ENCODE data around the gene NOP9. TPM values are rescaled to one million over a fixed set of nuclear protein-coding genes. Genes with fewer than 3 reads are reported as not detected.

NOP9 gene
- total RNA-seq, 1 experiment from 2014 or later: 39.4 TPM

DNA sequence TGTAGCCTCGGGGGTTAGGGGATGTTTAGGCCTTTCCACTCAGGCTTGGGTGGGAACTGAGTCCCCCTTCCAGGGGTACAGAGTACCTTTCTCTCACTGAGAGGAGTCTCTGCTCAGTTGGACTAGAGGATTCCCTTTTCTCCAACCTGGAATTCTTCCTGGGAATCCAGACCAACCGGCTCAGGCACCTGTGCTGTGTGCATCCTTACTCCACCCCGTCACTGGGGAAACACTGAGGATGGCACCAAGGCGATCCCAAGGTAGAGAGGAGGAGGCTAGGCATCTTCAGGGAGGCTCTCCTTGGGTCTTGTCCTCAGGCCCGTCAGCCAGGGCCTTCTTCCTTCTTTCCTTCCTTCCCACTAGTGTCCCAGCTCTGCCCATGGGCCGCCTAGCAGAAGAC is 35.8 kb upstream of the NOP9 start:
- Histone ChIP-seq H3K4me2 (ENCODE audit: low read length) (no peak overlapping the region), H3K4me1 (ENCODE audit: control insufficient read depth in 1 of 2, insufficient read depth in 2 of 2, low read length in 2 of 2) (peaks cover 7 to 12% of the 10 kb centered on the region in 2 experiments), H2AFZ (ENCODE audit: low read depth, low read length, poor library complexity, severe bottlenecking) (no peak overlapping the region), H3K79me2 (ENCODE audit: insufficient read depth, low read length) (no peaks in the 10 kb centered on the region), H3K27ac (ENCODE audit: low read depth, low read length) (no peak overlapping the region), H4K20me1 (ENCODE audit: insufficient read depth) (no peaks in the 10 kb centered on the region), H3K9me3 (ENCODE audit: control insufficient read depth in 1 of 2, insufficient read depth in 1 of 2, low read depth in 1 of 2, low read length in 2 of 2) (no peaks in the 10 kb centered on the region), H3K36me3 (ENCODE audit: control insufficient read depth in 1 of 2, insufficient read depth in 2 of 2, low read length in 2 of 2) (no peaks in the 10 kb centered on the region; a peak in 1 of 4 replicates), H3K9me2 (ENCODE audit: insufficient read depth) (no peaks in the 10 kb centered on the region), H3K9ac (ENCODE audit: low read length) (no peak overlapping the region), H3K27me3 (ENCODE audit: insufficient read depth, low read length) (no peaks in the 10 kb centered on the region), H3K4me3 (replicated peaks in 1 of 2; ENCODE audit: low read depth in 1 of 2, low read length in 2 of 2) (no peak overlapping the region)
- ChIA-PET RAD21 (ENCODE audit: low non-redundant PET in 1 of 2, low total read pairs in 2 of 2, uncharacterized antibody in 2 of 2, unreplicated experiment in 2 of 2) (no interaction called here), POLR2A (no interaction called here), CTCF (no interaction called here)
- intact Hi-C loops (cut with micrococcal nuclease): no loop called here
- DNase-seq (ENCODE audit: low read depth, low spot score) (no peak), ATAC-seq (no peak)
- BruUV-seq (replicated peaks): no TSS peak
- TF ChIP-seq JUND (IDR thresholded peaks at IDR 0.05) (no peak), ZBTB33 (IDR thresholded peaks at IDR 0.05; ENCODE audit: extremely low read depth, insufficient replicate concordance, low read length) (no peak), CEBPB (IDR thresholded peaks at IDR 0.05; ENCODE audit: low read depth) (no peak), REST (IDR thresholded peaks at IDR 0.05; ENCODE audit: low read depth) (no peak), TCF7L2 (IDR thresholded peaks at IDR 0.05; ENCODE audit: borderline replicate concordance, extremely low read depth, insufficient read depth, insufficient read length) (no peak), RAD21 (IDR thresholded peaks at IDR 0.05; ENCODE audit: low read depth) (no peak), EZH2phosphoT487 (IDR thresholded peaks at IDR 0.05; ENCODE audit: borderline replicate concordance) (no peak), FOSL1 (IDR thresholded peaks at IDR 0.05; ENCODE audit: low read depth) (no peak), ELF1 (IDR thresholded peaks at IDR 0.05; ENCODE audit: borderline replicate concordance, low read depth) (no peak), ZNF274 (IDR thresholded peaks at IDR 0.05; ENCODE audit: low read depth, low read length) (no peak), EZH2 (IDR thresholded peaks at IDR 0.05) (no peak), CTCF (IDR thresholded peaks at IDR 0.05 in 2 of 3, conservative IDR thresholded peaks at IDR 0.05 in 1 of 3; ENCODE audit: borderline replicate concordance in 1 of 3, insufficient read depth in 1 of 3, low read depth in 2 of 3, low read length in 2 of 3) (no peak), POLR2AphosphoS5 (IDR thresholded peaks at IDR 0.05; ENCODE audit: low read depth, low read length) (no peak), SP1 (IDR thresholded peaks at IDR 0.05; ENCODE audit: low read depth) (no peak), CBX3 (IDR thresholded peaks at IDR 0.05; ENCODE audit: low read depth) (no peak), YY1 (IDR thresholded peaks at IDR 0.05; ENCODE audit: extremely low read depth, insufficient replicate concordance, low read depth, low read length) (no peak), ATF3 (IDR thresholded peaks at IDR 0.05) (no peak)
